ENCODE data around the gene GRID1. TPM values are rescaled to one million over a fixed set of nuclear protein-coding genes. Genes with fewer than 3 reads are reported as not detected.

Gene GRID1
- total RNA-seq, 1 experiment from 2014 or later = 0.37 TPM

- no peaks in the 10 kb centered on the region for H3K36me3 Mint-ChIP-seq
- ATAC-seq (no peak), DNase-seq (ENCODE audit: low spot score) (no peak)
- peaks cover 66% of the 10 kb centered on the region for H3K27me3 Mint-ChIP-seq (ENCODE audit: low read depth)
- peaks cover 8% of the 10 kb centered on the region; the same call in 1 of the 2 replicates for H3K9me3 Mint-ChIP-seq
- ChIA-PET POLR2A (interaction anchor here (0.9 to 1.5 kb wide), 2 partner anchors 13 to 119 kb away, joined by 3 read pairs; no protein-coding TSS in a partner anchor), CTCF (interaction anchor here (1.6 to 5.1 kb wide), 5 partner anchors 12 to 242 kb away, joined by 4 to 75 read pairs (median 24); no protein-coding TSS in a partner anchor)
- TF ChIP-seq NR1H2 (CRISPR knock-in tag; IDR thresholded peaks at IDR 0.05) (no peak), ARID4B (CRISPR knock-in tag; IDR thresholded peaks at IDR 0.05; ENCODE audit: borderline replicate concordance) (no peak), CDX4 (CRISPR knock-in tag; IDR thresholded peaks at IDR 0.05; ENCODE audit: borderline replicate concordance) (no peak)
- TF ChIP-seq, protein P1, sequence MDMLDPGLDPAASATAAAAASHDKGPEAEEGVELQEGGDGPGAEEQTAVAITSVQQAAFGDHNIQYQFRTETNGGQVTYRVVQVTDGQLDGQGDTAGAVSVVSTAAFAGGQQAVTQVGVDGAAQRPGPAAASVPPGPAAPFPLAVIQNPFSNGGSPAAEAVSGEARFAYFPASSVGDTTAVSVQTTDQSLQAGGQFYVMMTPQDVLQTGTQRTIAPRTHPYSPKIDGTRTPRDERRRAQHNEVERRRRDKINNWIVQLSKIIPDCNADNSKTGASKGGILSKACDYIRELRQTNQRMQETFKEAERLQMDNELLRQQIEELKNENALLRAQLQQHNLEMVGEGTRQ (CRISPR knock-in tag; IDR thresholded peaks at IDR 0.05) = peak; percentile 16; the same call in 1 of the 2 replicates
- TF ChIP-seq, protein P2, sequence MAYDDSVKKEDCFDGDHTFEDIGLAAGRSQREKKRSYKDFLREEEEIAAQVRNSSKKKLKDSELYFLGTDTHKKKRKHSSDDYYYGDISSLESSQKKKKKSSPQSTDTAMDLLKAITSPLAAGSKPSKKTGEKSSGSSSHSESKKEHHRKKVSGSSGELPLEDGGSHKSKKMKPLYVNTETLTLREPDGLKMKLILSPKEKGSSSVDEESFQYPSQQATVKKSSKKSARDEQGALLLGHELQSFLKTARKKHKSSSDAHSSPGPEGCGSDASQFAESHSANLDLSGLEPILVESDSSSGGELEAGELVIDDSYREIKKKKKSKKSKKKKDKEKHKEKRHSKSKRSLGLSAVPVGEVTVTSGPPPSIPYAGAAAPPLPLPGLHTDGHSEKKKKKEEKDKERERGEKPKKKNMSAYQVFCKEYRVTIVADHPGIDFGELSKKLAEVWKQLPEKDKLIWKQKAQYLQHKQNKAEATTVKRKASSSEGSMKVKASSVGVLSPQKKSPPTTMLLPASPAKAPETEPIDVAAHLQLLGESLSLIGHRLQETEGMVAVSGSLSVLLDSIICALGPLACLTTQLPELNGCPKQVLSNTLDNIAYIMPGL (CRISPR knock-in tag; IDR thresholded peaks at IDR 0.05) = no peak
- TF ChIP-seq, protein P3, sequence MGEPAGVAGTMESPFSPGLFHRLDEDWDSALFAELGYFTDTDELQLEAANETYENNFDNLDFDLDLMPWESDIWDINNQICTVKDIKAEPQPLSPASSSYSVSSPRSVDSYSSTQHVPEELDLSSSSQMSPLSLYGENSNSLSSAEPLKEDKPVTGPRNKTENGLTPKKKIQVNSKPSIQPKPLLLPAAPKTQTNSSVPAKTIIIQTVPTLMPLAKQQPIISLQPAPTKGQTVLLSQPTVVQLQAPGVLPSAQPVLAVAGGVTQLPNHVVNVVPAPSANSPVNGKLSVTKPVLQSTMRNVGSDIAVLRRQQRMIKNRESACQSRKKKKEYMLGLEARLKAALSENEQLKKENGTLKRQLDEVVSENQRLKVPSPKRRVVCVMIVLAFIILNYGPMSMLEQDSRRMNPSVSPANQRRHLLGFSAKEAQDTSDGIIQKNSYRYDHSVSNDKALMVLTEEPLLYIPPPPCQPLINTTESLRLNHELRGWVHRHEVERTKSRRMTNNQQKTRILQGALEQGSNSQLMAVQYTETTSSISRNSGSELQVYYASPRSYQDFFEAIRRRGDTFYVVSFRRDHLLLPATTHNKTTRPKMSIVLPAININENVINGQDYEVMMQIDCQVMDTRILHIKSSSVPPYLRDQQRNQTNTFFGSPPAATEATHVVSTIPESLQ (CRISPR knock-in tag; IDR thresholded peaks at IDR 0.05) = no peak
- H3K4me3 Mint-ChIP-seq = peak overlapping the region; percentile 61
- no peak overlapping the region for H3K27ac Mint-ChIP-seq
- peaks cover 23% of the 10 kb centered on the region for H3K4me1 Mint-ChIP-seq
Measured at GRCh38 chr10:86402283-86402941, 35.8 kb upstream of the GRID1 start.

- ATAC-seq = no peak; the same call in 1 of the 2 replicates
- POLR2A ChIA-PET = interaction anchor here (1.5 to 2.8 kb wide), 2 partner anchors 12 to 119 kb away, joined by 3 to 20 read pairs; no protein-coding TSS in a partner anchor
- no peak overlapping the region for H3K27ac Mint-ChIP-seq
- peaks cover 66% of the 10 kb centered on the region for H3K27me3 Mint-ChIP-seq (ENCODE audit: low read depth)
- peaks cover 23% of the 10 kb centered on the region for H3K4me1 Mint-ChIP-seq
- peak overlapping the region; percentile 61 for H3K4me3 Mint-ChIP-seq
- peaks cover 8% of the 10 kb centered on the region; the same call in 1 of the 2 replicates for H3K9me3 Mint-ChIP-seq
- H3K36me3 Mint-ChIP-seq = no peaks in the 10 kb centered on the region
- peak; percentile 28 for DNase-seq (ENCODE audit: low spot score)
- CTCF ChIA-PET = interaction anchor here (0.5 to 5.1 kb wide), 14 partner anchors 9 to 497 kb away, joined by 3 to 75 read pairs (median 8); partner anchors contain the start of genes GRID1 and WAPL
- TF ChIP-seq, protein P4, sequence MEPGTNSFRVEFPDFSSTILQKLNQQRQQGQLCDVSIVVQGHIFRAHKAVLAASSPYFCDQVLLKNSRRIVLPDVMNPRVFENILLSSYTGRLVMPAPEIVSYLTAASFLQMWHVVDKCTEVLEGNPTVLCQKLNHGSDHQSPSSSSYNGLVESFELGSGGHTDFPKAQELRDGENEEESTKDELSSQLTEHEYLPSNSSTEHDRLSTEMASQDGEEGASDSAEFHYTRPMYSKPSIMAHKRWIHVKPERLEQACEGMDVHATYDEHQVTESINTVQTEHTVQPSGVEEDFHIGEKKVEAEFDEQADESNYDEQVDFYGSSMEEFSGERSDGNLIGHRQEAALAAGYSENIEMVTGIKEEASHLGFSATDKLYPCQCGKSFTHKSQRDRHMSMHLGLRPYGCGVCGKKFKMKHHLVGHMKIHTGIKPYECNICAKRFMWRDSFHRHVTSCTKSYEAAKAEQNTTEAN (CRISPR knock-in tag; IDR thresholded peaks at IDR 0.05) = no peak
- TF ChIP-seq ZNF219 (CRISPR knock-in tag; IDR thresholded peaks at IDR 0.05; ENCODE audit: borderline replicate concordance) (no peak), SP1 (CRISPR knock-in tag; conservative IDR thresholded peaks at IDR 0.05) (no peak), MYBL2 (CRISPR knock-in tag; IDR thresholded peaks at IDR 0.05) (no peak), SOX15 (CRISPR knock-in tag; IDR thresholded peaks at IDR 0.05) (no peak), ZNF263 (CRISPR knock-in tag; IDR thresholded peaks at IDR 0.05; ENCODE audit: low read depth) (no peak), ZSCAN18 (CRISPR knock-in tag; IDR thresholded peaks at IDR 0.05) (no peak)
- TF ChIP-seq, protein P5, sequence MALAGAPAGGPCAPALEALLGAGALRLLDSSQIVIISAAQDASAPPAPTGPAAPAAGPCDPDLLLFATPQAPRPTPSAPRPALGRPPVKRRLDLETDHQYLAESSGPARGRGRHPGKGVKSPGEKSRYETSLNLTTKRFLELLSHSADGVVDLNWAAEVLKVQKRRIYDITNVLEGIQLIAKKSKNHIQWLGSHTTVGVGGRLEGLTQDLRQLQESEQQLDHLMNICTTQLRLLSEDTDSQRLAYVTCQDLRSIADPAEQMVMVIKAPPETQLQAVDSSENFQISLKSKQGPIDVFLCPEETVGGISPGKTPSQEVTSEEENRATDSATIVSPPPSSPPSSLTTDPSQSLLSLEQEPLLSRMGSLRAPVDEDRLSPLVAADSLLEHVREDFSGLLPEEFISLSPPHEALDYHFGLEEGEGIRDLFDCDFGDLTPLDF (CRISPR knock-in tag; IDR thresholded peaks at IDR 0.05) = no peak
- TF ChIP-seq, protein P6, sequence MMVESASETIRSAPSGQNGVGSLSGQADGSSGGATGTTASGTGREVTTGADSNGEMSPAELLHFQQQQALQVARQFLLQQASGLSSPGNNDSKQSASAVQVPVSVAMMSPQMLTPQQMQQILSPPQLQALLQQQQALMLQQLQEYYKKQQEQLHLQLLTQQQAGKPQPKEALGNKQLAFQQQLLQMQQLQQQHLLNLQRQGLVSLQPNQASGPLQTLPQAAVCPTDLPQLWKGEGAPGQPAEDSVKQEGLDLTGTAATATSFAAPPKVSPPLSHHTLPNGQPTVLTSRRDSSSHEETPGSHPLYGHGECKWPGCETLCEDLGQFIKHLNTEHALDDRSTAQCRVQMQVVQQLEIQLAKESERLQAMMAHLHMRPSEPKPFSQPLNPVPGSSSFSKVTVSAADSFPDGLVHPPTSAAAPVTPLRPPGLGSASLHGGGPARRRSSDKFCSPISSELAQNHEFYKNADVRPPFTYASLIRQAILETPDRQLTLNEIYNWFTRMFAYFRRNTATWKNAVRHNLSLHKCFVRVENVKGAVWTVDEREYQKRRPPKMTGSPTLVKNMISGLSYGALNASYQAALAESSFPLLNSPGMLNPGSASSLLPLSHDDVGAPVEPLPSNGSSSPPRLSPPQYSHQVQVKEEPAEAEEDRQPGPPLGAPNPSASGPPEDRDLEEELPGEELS (CRISPR knock-in tag; IDR thresholded peaks at IDR 0.05) = no peak
Measured at GRCh38 chr10:86401588-86402282, 35.1 kb upstream of the GRID1 start.

All from WTC11 (cell line).